Measurements from ENCODE around the gene PGLYRP1. TPM values are rescaled to one million over a fixed set of nuclear protein-coding genes. Genes with fewer than 3 reads are reported as not detected.

PGLYRP1 gene
- total RNA-seq, 1 experiment from 2014 or later = not detected

- no peak for TF ChIP-seq AR (CRISPR knock-in tag; IDR thresholded peaks at IDR 0.05)
These were observed 28.3 kb downstream of the PGLYRP1 start (continued) for GRCh38 chr19:45994456-45994997.

- H3K36me3 Mint-ChIP-seq = no peaks in the 10 kb centered on the region
- H3K27me3 Mint-ChIP-seq (ENCODE audit: low read depth) = peaks cover 19% of the 10 kb centered on the region
- ATAC-seq (no peak), DNase-seq (ENCODE audit: low spot score) (no peak)
- ChIA-PET POLR2A (no interaction called here), CTCF (interaction anchor here (0.8 kb wide), 1 partner anchor 19 kb away, joined by 3 read pairs; no protein-coding TSS in a partner anchor)
- no peaks in the 10 kb centered on the region for H3K4me1 Mint-ChIP-seq
- H3K4me3 Mint-ChIP-seq = no peak overlapping the region
- no peak overlapping the region for H3K27ac Mint-ChIP-seq
- TF ChIP-seq E2F4 (CRISPR knock-in tag; IDR thresholded peaks at IDR 0.05; ENCODE audit: borderline replicate concordance, low read depth) (no peak), NR3C1 (CRISPR knock-in tag; conservative IDR thresholded peaks at IDR 0.05; ENCODE audit: low read depth) (no peak), NFE2L1 (CRISPR knock-in tag; IDR thresholded peaks at IDR 0.05) (no peak), ZSCAN18 (CRISPR knock-in tag; IDR thresholded peaks at IDR 0.05) (no peak), GTF2I (CRISPR knock-in tag; conservative IDR thresholded peaks at IDR 0.05) (no peak), MAX (CRISPR knock-in tag; IDR thresholded peaks at IDR 0.05) (no peak), ELF4 (CRISPR knock-in tag; IDR thresholded peaks at IDR 0.05; ENCODE audit: low read depth) (no peak), ZNF512 (CRISPR knock-in tag; IDR thresholded peaks at IDR 0.05; ENCODE audit: borderline replicate concordance) (no peak), FOXP4 (CRISPR knock-in tag; IDR thresholded peaks at IDR 0.05) (no peak), KAT7 (CRISPR knock-in tag; IDR thresholded peaks at IDR 0.05; ENCODE audit: borderline replicate concordance) (no peak), ZBTB43 (CRISPR knock-in tag; IDR thresholded peaks at IDR 0.05) (no peak), ETV6 (CRISPR knock-in tag; IDR thresholded peaks at IDR 0.05) (no peak), JAZF1 (CRISPR knock-in tag; IDR thresholded peaks at IDR 0.05) (no peak)
- no peaks in the 10 kb centered on the region for H3K9me3 Mint-ChIP-seq
These were observed 32.6 kb downstream of the PGLYRP1 start for GRCh38 chr19:45990113-45990728.
